Measurements from ENCODE around the gene OCA2. TPM values are rescaled to one million over a fixed set of nuclear protein-coding genes. Genes with fewer than 3 reads are reported as not detected.

The OCA2 gene
- total and polyA plus RNA-seq, 2 of the 13 experiments (the other 11 are each of a cell fraction or from before 2014, with no cell fraction given) = 0.02 to 0.05 TPM

DNA sequence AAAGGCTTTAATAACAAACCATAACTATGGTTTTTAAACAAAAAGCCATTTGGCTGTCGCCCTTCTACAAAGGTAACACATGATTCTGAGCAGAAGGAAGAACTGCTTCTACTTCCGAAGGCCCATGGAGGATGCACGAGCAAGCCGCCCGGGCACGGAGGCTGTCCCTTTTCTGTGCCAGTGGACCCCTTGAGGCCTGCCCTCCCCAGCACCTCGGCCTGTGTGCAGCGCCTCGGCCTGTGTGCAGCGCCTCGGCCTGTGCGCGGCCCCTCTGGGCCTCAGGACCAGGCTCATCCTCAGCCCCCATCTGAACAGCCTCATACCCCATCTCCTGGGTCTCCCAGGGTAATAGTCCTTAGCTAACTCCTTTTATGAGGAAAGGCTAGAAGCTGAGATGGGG lies 329.5 kb downstream of the OCA2 start (continued):
- TF ChIP-seq ZNF816 (CRISPR knock-in tag; IDR thresholded peaks at IDR 0.05; ENCODE audit: borderline replicate concordance) = no peak

GRCh38 chr15:27768732-27769475 lies 330.2 kb downstream of the OCA2 start:
- FAIRE-seq (no peak), DNase-seq (ENCODE audit: low spot score) (no peak), ATAC-seq (no peak)
- TF ChIP-seq ETV6 (CRISPR knock-in tag; conservative IDR thresholded peaks at IDR 0.05) = no peak
- no peak for TF ChIP-seq TBX3 (IDR thresholded peaks at IDR 0.05; ENCODE audit: borderline replicate concordance)
- ChIA-PET CTCF (ENCODE audit: low intra/inter-chr PET ratio, low total read pairs) (no interaction called here), POLR2A (no interaction called here)
- in situ Hi-C loops (cut with HindIII; ENCODE audit: extremely low pct_ligation_motif_present, low pct_unique_long_range_greater_than_20kb) = no loop called here
- no TSS peak for BruUV-seq (replicated peaks)
- no peak overlapping the region for H3K27ac ChIP-seq (ENCODE audit: extremely low read length, insufficient read depth, low read length)
- no peak overlapping the region for H3K4me3 ChIP-seq (replicated peaks in 1 of 3; ENCODE audit: insufficient read depth in 1 of 3, low read depth in 2 of 3, low read length in 3 of 3)
- no peaks in the 10 kb centered on the region; a peak in 1 of 5 replicates for H3K27me3 ChIP-seq (ENCODE audit: control insufficient read depth in 1 of 2, insufficient read depth in 2 of 2, low read length in 2 of 2)
- no peak overlapping the region for H3K9ac ChIP-seq (ENCODE audit: insufficient read depth, low read depth, low read length)
- 31% methylated on average over 14 of the region's 24 CpGs for WGBS (ENCODE audit: low lambda C conversion rate)
- H3K9me3 ChIP-seq (ENCODE audit: low read length) = no peaks in the 10 kb centered on the region
- no peaks in the 10 kb centered on the region for H3K4me1 ChIP-seq (ENCODE audit: insufficient read depth, low read length)
- H3K36me3 ChIP-seq (replicated peaks in 1 of 2; ENCODE audit: control insufficient read depth in 1 of 2, insufficient read depth in 2 of 2, low read length in 2 of 2) = no peaks in the 10 kb centered on the region
- no peaks in the 10 kb centered on the region for H3K79me2 ChIP-seq (ENCODE audit: insufficient read depth, low read length)
- H2AFZ ChIP-seq (ENCODE audit: low read length) = no peak overlapping the region
- H3K4me2 ChIP-seq (ENCODE audit: low read depth, low read length) = no peak overlapping the region
- no peaks in the 10 kb centered on the region for H4K20me1 ChIP-seq (ENCODE audit: insufficient read depth, low read length)
- intact Hi-C loops (cut with micrococcal nuclease; ENCODE audit: unreplicated experiment) = no loop called here

- no peak overlapping the region for H3K4me2 ChIP-seq (ENCODE audit: low read depth, low read length)
- CTCF ChIA-PET (ENCODE audit: low intra/inter-chr PET ratio, low total read pairs) = no interaction called here
- no TSS peak for BruUV-seq (replicated peaks)
- intact Hi-C loops (cut with micrococcal nuclease; ENCODE audit: unreplicated experiment) = no loop called here
- H4K20me1 ChIP-seq (ENCODE audit: insufficient read depth, low read length) = no peaks in the 10 kb centered on the region
- no peaks in the 10 kb centered on the region for H3K79me2 ChIP-seq (ENCODE audit: insufficient read depth, low read length)
- no peak overlapping the region for H2AFZ ChIP-seq (ENCODE audit: low read length)
- ATAC-seq = no peak
- no peak for FAIRE-seq
- H3K9me3 ChIP-seq (ENCODE audit: low read length) = no peaks in the 10 kb centered on the region
- H3K27ac ChIP-seq (ENCODE audit: extremely low read length, insufficient read depth, low read length) = no peak overlapping the region
- no peak overlapping the region for H3K4me3 ChIP-seq (replicated peaks in 1 of 3; ENCODE audit: insufficient read depth in 1 of 3, low read depth in 2 of 3, low read length in 3 of 3)
- TF ChIP-seq, protein P1, sequence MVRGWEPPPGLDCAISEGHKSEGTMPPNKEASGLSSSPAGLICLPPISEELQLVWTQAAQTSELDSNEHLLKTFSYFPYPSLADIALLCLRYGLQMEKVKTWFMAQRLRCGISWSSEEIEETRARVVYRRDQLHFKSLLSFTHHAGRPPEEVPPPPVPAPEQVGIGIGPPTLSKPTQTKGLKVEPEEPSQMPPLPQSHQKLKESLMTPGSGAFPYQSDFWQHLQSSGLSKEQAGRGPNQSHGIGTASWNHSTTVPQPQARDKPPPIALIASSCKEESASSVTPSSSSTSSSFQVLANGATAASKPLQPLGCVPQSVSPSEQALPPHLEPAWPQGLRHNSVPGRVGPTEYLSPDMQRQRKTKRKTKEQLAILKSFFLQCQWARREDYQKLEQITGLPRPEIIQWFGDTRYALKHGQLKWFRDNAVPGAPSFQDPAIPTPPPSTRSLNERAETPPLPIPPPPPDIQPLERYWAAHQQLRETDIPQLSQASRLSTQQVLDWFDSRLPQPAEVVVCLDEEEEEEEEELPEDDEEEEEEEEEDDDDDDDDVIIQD (CRISPR knock-in tag; IDR thresholded peaks at IDR 0.05; ENCODE audit: low read depth) = no peak
- no peak for TF ChIP-seq ZNF224 (CRISPR knock-in tag; IDR thresholded peaks at IDR 0.05)
- TF ChIP-seq ZNF20 (CRISPR knock-in tag; IDR thresholded peaks at IDR 0.05) = no peak
- TF ChIP-seq TCF7 (IDR thresholded peaks at IDR 0.05; ENCODE audit: low read depth) = no peak
- TF ChIP-seq, protein P2, sequence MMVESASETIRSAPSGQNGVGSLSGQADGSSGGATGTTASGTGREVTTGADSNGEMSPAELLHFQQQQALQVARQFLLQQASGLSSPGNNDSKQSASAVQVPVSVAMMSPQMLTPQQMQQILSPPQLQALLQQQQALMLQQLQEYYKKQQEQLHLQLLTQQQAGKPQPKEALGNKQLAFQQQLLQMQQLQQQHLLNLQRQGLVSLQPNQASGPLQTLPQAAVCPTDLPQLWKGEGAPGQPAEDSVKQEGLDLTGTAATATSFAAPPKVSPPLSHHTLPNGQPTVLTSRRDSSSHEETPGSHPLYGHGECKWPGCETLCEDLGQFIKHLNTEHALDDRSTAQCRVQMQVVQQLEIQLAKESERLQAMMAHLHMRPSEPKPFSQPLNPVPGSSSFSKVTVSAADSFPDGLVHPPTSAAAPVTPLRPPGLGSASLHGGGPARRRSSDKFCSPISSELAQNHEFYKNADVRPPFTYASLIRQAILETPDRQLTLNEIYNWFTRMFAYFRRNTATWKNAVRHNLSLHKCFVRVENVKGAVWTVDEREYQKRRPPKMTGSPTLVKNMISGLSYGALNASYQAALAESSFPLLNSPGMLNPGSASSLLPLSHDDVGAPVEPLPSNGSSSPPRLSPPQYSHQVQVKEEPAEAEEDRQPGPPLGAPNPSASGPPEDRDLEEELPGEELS (CRISPR knock-in tag; IDR thresholded peaks at IDR 0.05) = no peak
- WGBS (ENCODE audit: low lambda C conversion rate) = 32% methylated on average over 13 of the region's 14 CpGs
- H3K27me3 ChIP-seq (ENCODE audit: control insufficient read depth in 1 of 2, insufficient read depth in 2 of 2, low read length in 2 of 2) = no peaks in the 10 kb centered on the region; a peak in 1 of 5 replicates
- DNase-seq (ENCODE audit: low spot score) = no peak
- no peaks in the 10 kb centered on the region for H3K36me3 ChIP-seq (replicated peaks in 1 of 2; ENCODE audit: control insufficient read depth in 1 of 2, insufficient read depth in 2 of 2, low read length in 2 of 2)
- in situ Hi-C loops (cut with HindIII; ENCODE audit: extremely low pct_ligation_motif_present, low pct_unique_long_range_greater_than_20kb) = no loop called here
- POLR2A ChIA-PET = no interaction called here
- H3K9ac ChIP-seq (ENCODE audit: insufficient read depth, low read depth, low read length) = no peak overlapping the region
- H3K4me1 ChIP-seq (ENCODE audit: insufficient read depth, low read length) = no peaks in the 10 kb centered on the region
These were observed 331.0 kb downstream of the OCA2 start for GRCh38 chr15:27767918-27768640.

All from HepG2 (cell line).